HG02623 (cell line): ENCODE measurements around the gene GALK1.
A peak's percentile ranks its signal among the peaks of the same experiment; 100 is the strongest.
"Not testable (repeated sequence)": the region's sequence is repeated elsewhere in the genome, so short reads cannot be mapped to it uniquely, and the experiment has no call there.

Source experiments
- ATAC-seq: cut with Tn5 transposase; IDR thresholded peaks from one replicate; pipeline ENCODE4 v1.9.1; 2021; ENCODE audit warnings: moderate library complexity; ENCODE audit not compliant: unreplicated experiment

The GALK1 gene

GRCh38 chr17:75764711-75765421, at the start of gene GALK1:
TSS of gene GALK1 (minus strand) at chr17:75765192. CDS start at chr17:75765136, 56 bp downstream.
- peak; percentile 74 for ATAC-seq

GRCh38 chr17:75814021-75814395, 49.0 kb upstream of the GALK1 start:
- no peak for ATAC-seq

- ATAC-seq = no peak
Measured at GRCh38 chr17:75813081-75814020, 48.4 kb upstream of the GALK1 start.

GRCh38 chr17:75812096-75813013, 47.4 kb upstream of the GALK1 start:
- no peak for ATAC-seq

GRCh38 chr17:75811174-75811573, 46.2 kb upstream of the GALK1 start:
- ATAC-seq = no peak

GRCh38 chr17:75810756-75811155, 45.8 kb upstream of the GALK1 start:
- not testable (repeated sequence) for ATAC-seq

- no peak for ATAC-seq
Measured at GRCh38 chr17:75810216-75810615, 45.2 kb upstream of the GALK1 start.

- ATAC-seq = no peak
Measured at GRCh38 chr17:75809631-75810111, 44.7 kb upstream of the GALK1 start.

- ATAC-seq = no peak
Measured at GRCh38 chr17:75808905-75809621, 44.1 kb upstream of the GALK1 start.

- ATAC-seq = no peak
Measured at GRCh38 chr17:75808549-75808904, 43.5 kb upstream of the GALK1 start.

GRCh38 chr17:75807861-75808260, 42.9 kb upstream of the GALK1 start:
- ATAC-seq = no peak

GRCh38 chr17:75806822-75807500, 42.0 kb upstream of the GALK1 start:
- ATAC-seq = no peak

- ATAC-seq = no peak
Measured at GRCh38 chr17:75803883-75804282, 38.9 kb upstream of the GALK1 start.

- no peak for ATAC-seq
Measured at GRCh38 chr17:75799402-75799801, 34.4 kb upstream of the GALK1 start.

- no peak for ATAC-seq
Measured at GRCh38 chr17:75795820-75796607, 31.0 kb upstream of the GALK1 start.

GRCh38 chr17:75793460-75793859, 28.5 kb upstream of the GALK1 start:
- no peak for ATAC-seq

- ATAC-seq = no peak
Measured at GRCh38 chr17:75791254-75791653, 26.3 kb upstream of the GALK1 start.

GRCh38 chr17:75785016-75785890, 20.3 kb upstream of the GALK1 start:
- peak; percentile 66 for ATAC-seq
